Neural progenitor cell (in vitro differentiated cells): ENCODE measurements around the gene SHKBP1. TPM values are rescaled to one million over a fixed set of nuclear protein-coding genes. Genes with fewer than 3 reads are reported as not detected.
A peak's percentile ranks its signal among the peaks of the same experiment; 100 is the strongest.

Experiments
- DNase-seq: peaks from one replicate; pipeline ENCODE4 v3.0.0-alpha.2; 2016; ENCODE audit warnings: low spot score
- H2AFZ ChIP-seq: fragments of 200-600 bp; sonication (generic); replicated peaks from 2 replicates; pipeline ENCODE4 v1.6.1; 2016; ENCODE audit warnings: antibody characterized with exemption
- H3F3A ChIP-seq: fragments of 200-600 bp; sonication (generic); 2 replicates; pipeline ENCODE4 v1.6.1; 2016; ENCODE audit warnings: antibody characterized with exemption, low read depth
- H3K27ac ChIP-seq: fragments of 200-600 bp; sonication (generic); 2 replicates; pipeline ENCODE4 v1.5.1; 2016; ENCODE audit warnings: mild to moderate bottlenecking
- H3K27me3 ChIP-seq: fragments of 200-600 bp; sonication (generic); 2 replicates; pipeline ENCODE4 v1.6.1; 2016; ENCODE audit warnings: mild to moderate bottlenecking, moderate library complexity
- H3K36me3 ChIP-seq: fragments of 200-600 bp; sonication (generic); 2 replicates; pipeline ENCODE4 v1.5.1; 2016
- H3K4me1 ChIP-seq: fragments of 200-600 bp; sonication (generic); 2 replicates; pipeline ENCODE4 v1.6.1; 2016; ENCODE audit warnings: mixed run types
- H3K4me2 ChIP-seq: fragments of 200-600 bp; sonication (generic); 2 replicates; pipeline ENCODE4 v1.6.1; 2016
- H3K4me3 ChIP-seq: fragments of 200-600 bp; sonication (generic); 2 replicates; pipeline ENCODE4 v1.5.1; 2016
- H3K79me2 ChIP-seq: fragments of 200-600 bp; sonication (generic); 2 replicates; pipeline ENCODE4 v1.6.1; 2016; ENCODE audit warnings: low read depth
- H3K9ac ChIP-seq: fragments of 200-600 bp; sonication (generic); 2 replicates; pipeline ENCODE4 v1.6.1; 2016
- H3K9me3 ChIP-seq: fragments of 200-600 bp; sonication (generic); 2 replicates; pipeline ENCODE4 v1.5.1; 2016; ENCODE audit warnings: low read depth
- H4K20me1 ChIP-seq: fragments of 200-600 bp; sonication (generic); 2 replicates; pipeline ENCODE4 v1.6.1; 2016; ENCODE audit warnings: low read depth
- H3K27ac Mint-ChIP-seq: 3 replicates; pipeline ENCODE4 v1.8.0; 2021; ENCODE audit warnings: mixed read lengths
- H3K27me3 Mint-ChIP-seq: 2 replicates; pipeline ENCODE4 v1.8.0; 2022; ENCODE audit warnings: low read depth, mild to moderate bottlenecking, inconsistent platforms, moderate library complexity, mixed read lengths; ENCODE audit not compliant: insufficient read depth
- H3K36me3 Mint-ChIP-seq: 3 replicates; pipeline ENCODE4 v1.8.0; 2021; ENCODE audit warnings: mixed read lengths
- H3K4me1 Mint-ChIP-seq: 3 replicates; pipeline ENCODE4 v1.8.0; 2021; ENCODE audit warnings: mixed read lengths
- H3K4me3 Mint-ChIP-seq: 3 replicates; pipeline ENCODE4 v1.8.0; 2021; ENCODE audit warnings: mild to moderate bottlenecking, moderate library complexity, mixed read lengths
- H3K9me3 Mint-ChIP-seq: 3 replicates; pipeline ENCODE4 v1.8.0; 2020; ENCODE audit warnings: mixed read lengths
- CTCF ChIP-seq: fragments of 200-600 bp; sonication (generic); IDR thresholded peaks from 2 replicates; pipeline ENCODE4 v1.5.1; 2017; ENCODE audit warnings: antibody characterized with exemption, mild to moderate bottlenecking
- EZH2 ChIP-seq: fragments of 200-600 bp; sonication (generic); IDR thresholded peaks from 2 replicates; pipeline ENCODE4 v1.6.1; 2017; ENCODE audit warnings: antibody characterized with exemption, mild to moderate bottlenecking, moderate library complexity
- EZH2phosphoT487 ChIP-seq: fragments of 200-600 bp; sonication (generic); IDR thresholded peaks from 2 replicates; pipeline ENCODE4 v1.6.1; 2017; ENCODE audit warnings: antibody characterized with exemption
- total RNA-seq: library from RNA; depleted of rRNA; stranded (reverse); fragments of >200 nt; gene quantifications from 2 replicates; pipeline ENCODE4 v1.2.3, GENCODE V29; 2015; ENCODE audit warnings: low replicate concordance

SHKBP1 gene
- total RNA-seq, 1 donor from 2014 or later: 20.6 TPM

DNA sequence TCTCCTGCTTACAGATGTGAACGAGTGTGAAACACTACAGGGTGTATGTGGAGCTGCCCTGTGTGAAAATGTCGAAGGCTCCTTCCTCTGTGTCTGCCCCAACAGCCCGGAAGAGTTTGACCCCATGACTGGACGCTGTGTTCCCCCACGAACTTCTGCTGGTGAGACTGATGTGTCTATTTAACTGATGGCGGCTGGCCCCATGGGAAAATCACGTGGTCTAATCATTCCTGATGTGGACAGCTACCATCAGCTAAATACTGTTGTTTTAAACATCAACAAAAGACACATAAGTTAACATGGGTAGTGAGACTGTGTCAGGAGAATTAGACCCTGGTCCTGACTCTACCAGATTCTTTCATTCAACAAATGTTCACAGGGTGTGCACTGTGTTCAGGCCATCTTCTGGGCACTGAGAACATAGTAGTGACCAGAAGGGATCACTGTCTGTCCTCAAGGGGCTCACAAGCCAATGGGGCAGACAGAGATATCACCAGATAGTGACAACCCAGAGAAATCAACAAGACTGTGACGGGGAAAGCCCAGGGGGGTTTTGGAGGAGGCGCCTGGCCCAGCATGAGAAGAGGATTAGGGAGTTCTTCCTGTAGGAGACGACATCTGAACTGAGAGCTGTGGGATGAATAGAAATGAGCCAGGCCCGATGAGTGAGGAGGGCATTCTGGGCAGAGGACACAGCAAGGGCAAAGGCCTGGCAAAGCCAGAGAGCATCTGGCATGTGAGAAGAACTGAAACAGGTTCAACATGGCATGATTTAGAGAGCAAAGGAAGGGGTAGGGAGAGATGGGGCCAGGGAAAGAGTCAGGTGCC, 42.9 kb downstream of the SHKBP1 start:
- Mint-ChIP-seq H3K4me3 (no peak overlapping the region), H3K9me3 (no peaks in the 10 kb centered on the region), H3K36me3 (peaks cover 30% of the 10 kb centered on the region), H3K4me1 (peaks cover 11% of the 10 kb centered on the region), H3K27ac (no peak overlapping the region), H3K27me3 (peaks cover under 1% of the 10 kb centered on the region)
- Histone ChIP-seq H3K4me2 (no peak overlapping the region), H3K4me3 (no peak overlapping the region), H4K20me1 (peaks cover 19% of the 10 kb centered on the region), H3K9ac (no peak overlapping the region), H3K4me1 (peaks cover 8% of the 10 kb centered on the region), H3F3A (peaks cover 28% of the 10 kb centered on the region), H3K27ac (no peak overlapping the region), H2AFZ (no peak overlapping the region), H3K79me2 (no peaks in the 10 kb centered on the region), H3K36me3 (peaks cover 5% of the 10 kb centered on the region), H3K27me3 (no peaks in the 10 kb centered on the region), H3K9me3 (no peaks in the 10 kb centered on the region)
- TF ChIP-seq CTCF (no peak), EZH2phosphoT487 (no peak), EZH2 (no peak)
- no peak for DNase-seq

- H3K79me2 ChIP-seq: no peaks in the 10 kb centered on the region
- no peak overlapping the region for H3K27ac ChIP-seq
- H3K4me2 ChIP-seq: no peak overlapping the region
- no peak overlapping the region for H3K4me3 Mint-ChIP-seq
- H3K9ac ChIP-seq: no peak overlapping the region
- peaks cover 5% of the 10 kb centered on the region for H3K4me1 Mint-ChIP-seq
- H3K36me3 Mint-ChIP-seq: peaks cover 30% of the 10 kb centered on the region
- H3K36me3 ChIP-seq: peaks cover 5% of the 10 kb centered on the region
- peaks cover 4% of the 10 kb centered on the region for H3K27me3 Mint-ChIP-seq
- no peak for DNase-seq
- H3K4me3 ChIP-seq: no peak overlapping the region
- H3K27ac Mint-ChIP-seq: no peak overlapping the region
- H3F3A ChIP-seq: peaks cover 27% of the 10 kb centered on the region
- peaks cover 19% of the 10 kb centered on the region for H4K20me1 ChIP-seq
- H2AFZ ChIP-seq: no peak overlapping the region
- H3K27me3 ChIP-seq: no peaks in the 10 kb centered on the region
- TF ChIP-seq CTCF (no peak), EZH2 (no peak), EZH2phosphoT487 (no peak)
- no peaks in the 10 kb centered on the region for H3K9me3 Mint-ChIP-seq
- H3K4me1 ChIP-seq: peaks cover 8% of the 10 kb centered on the region
- H3K9me3 ChIP-seq: no peaks in the 10 kb centered on the region
Measured at GRCh38 chr19:40620161-40620485, 43.5 kb downstream of the SHKBP1 start.

DNA sequence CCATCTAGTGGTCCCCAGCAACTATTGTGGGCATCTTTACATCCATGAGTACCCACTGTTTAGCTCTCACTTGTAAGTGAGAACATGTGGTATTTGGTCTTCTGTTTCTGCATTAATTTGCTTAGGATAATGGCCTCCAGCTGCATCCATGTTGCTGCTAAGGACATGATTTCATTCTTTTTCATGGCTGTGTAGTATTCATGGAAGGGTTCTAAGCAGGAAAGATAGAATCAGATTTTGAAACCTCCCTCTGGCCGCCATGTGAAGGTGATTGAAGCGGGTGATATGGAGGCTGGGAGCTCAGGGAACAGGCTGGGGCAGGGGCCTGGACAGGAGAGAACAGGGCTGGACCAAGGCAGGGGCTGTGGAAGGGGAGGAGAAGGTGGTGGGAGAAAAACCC, 44.6 kb downstream of the SHKBP1 start:
- no peaks in the 10 kb centered on the region for H3K9me3 ChIP-seq
- DNase-seq: no peak
- TF ChIP-seq EZH2phosphoT487 (no peak), CTCF (no peak), EZH2 (no peak)
- H3K27ac Mint-ChIP-seq: no peak overlapping the region
- H3K9me3 Mint-ChIP-seq: no peaks in the 10 kb centered on the region
- H3K4me2 ChIP-seq: no peak overlapping the region
- H2AFZ ChIP-seq: no peak overlapping the region
- no peaks in the 10 kb centered on the region for H3K27me3 ChIP-seq
- H4K20me1 ChIP-seq: peaks cover 19% of the 10 kb centered on the region
- H3K9ac ChIP-seq: no peak overlapping the region
- H3F3A ChIP-seq: peaks cover 27% of the 10 kb centered on the region
- H3K27ac ChIP-seq: no peak overlapping the region
- peak overlapping the region; percentile 27 for H3K4me3 Mint-ChIP-seq
- peaks cover 5% of the 10 kb centered on the region for H3K27me3 Mint-ChIP-seq
- no peaks in the 10 kb centered on the region for H3K36me3 ChIP-seq
- H3K4me1 ChIP-seq: peaks cover 8% of the 10 kb centered on the region
- peaks cover 35% of the 10 kb centered on the region for H3K36me3 Mint-ChIP-seq
- H3K79me2 ChIP-seq: no peaks in the 10 kb centered on the region
- peaks cover 4% of the 10 kb centered on the region for H3K4me1 Mint-ChIP-seq
- no peak overlapping the region for H3K4me3 ChIP-seq
